SK-N-SH (cell line): ENCODE data around the gene RAD21L1.

Experiments
- CHD2 ChIP-seq: fragments of 150-350 bp; IDR thresholded peaks from 2 replicates; pipeline ENCODE4 v1.6.1; 2018; ENCODE audit warnings: low read length; ENCODE audit not compliant: partially characterized antibody
- EZH2phosphoT487 ChIP-seq: fragments of 200-600 bp; sonication (generic); IDR thresholded peaks from 2 replicates; pipeline ENCODE4 v1.6.1; 2017; ENCODE audit warnings: low read depth, mixed run types, mild to moderate bottlenecking, antibody characterized with exemption, moderate library complexity, borderline replicate concordance
- GABPA ChIP-seq: IDR thresholded peaks from 2 replicates; pipeline ENCODE4 v1.4.0; 2012; ENCODE audit warnings: low read depth, mild to moderate bottlenecking

GRCh38 chr20:1295276-1295930, 69.6 kb downstream of the RAD21L1 start:
- no peak for TF ChIP-seq EZH2phosphoT487
- no peak for TF ChIP-seq GABPA
- no peak for TF ChIP-seq CHD2
